Mucosa of descending colon (tissue), 3 donors: Measurements from ENCODE around the gene CDC25A. TPM values are rescaled to one million over a fixed set of nuclear protein-coding genes. Genes with fewer than 3 reads are reported as not detected.

Source experiments
- ATAC-seq: fragments of 200-7000 bp; cut with Tn5 transposase; one replicate; pipeline ENCODE4 v1.9.1; 2020; ENCODE audit warnings: mild to moderate bottlenecking, moderate library complexity
- DNase-seq, 3 donors: peaks; one replicate each; pipeline ENCODE4 v3.0.0-alpha.2; 2020
- H3K36me3 ChIP-seq: fragments of 200-600 bp; one replicate; pipeline ENCODE4 v1.8.0; 2021; ENCODE audit warnings: low read depth, mild to moderate bottlenecking
- H3K4me1 ChIP-seq: fragments of 200-600 bp; one replicate; pipeline ENCODE4 v1.8.0; 2021; ENCODE audit warnings: low read depth, mild to moderate bottlenecking
- H3K4me3 ChIP-seq: fragments of 200-600 bp; one replicate; pipeline ENCODE4 v1.8.0; 2021; ENCODE audit warnings: mild to moderate bottlenecking
- H3K9me3 ChIP-seq: fragments of 200-600 bp; one replicate; pipeline ENCODE4 v1.8.0; 2021; ENCODE audit warnings: mild to moderate bottlenecking
- intact Hi-C, 2 donors: fragments of 100-400 bp; cut with DNase I in 1 of 2; cut with micrococcal nuclease in 1 of 2; formaldehyde crosslinking; loops; one replicate each; pipeline versions ENCODE4 v1.11.0 to v1.11.1; 2022; cut with DNase I, micrococcal nuclease
- total RNA-seq, 3 donors: library from RNA; stranded (reverse); fragmentation: NEBNext Ultra II Directional in 2 of 3; extraction: Animal tissue kit (Norgen Biotek cat#: 25700) in 2 of 3; gene quantifications; one replicate each; pipeline versions ENCODE4 v1.2.1 to v1.2.4, GENCODE V29; 2021 to 2023
- TF ChIP-seq, protein P1 (sequence below): fragments of 200-600 bp; IDR thresholded peaks from one replicate; pipeline ENCODE4 v1.8.0; 2022; ENCODE audit warnings: antibody characterized with exemption, mild to moderate bottlenecking
- donor health status: DM: no; HTN: no; CAD: no; lungs with moderate emphysema.
- donor health status: DM: no; HTN: no; CAD: no.
- donor health status: DM: no; HTN: yes; CAD: no.

The CDC25A gene
- total RNA-seq, 3 donors from 2014 or later, result 3.4 to 6.9 (median 4.3) TPM

DNA sequence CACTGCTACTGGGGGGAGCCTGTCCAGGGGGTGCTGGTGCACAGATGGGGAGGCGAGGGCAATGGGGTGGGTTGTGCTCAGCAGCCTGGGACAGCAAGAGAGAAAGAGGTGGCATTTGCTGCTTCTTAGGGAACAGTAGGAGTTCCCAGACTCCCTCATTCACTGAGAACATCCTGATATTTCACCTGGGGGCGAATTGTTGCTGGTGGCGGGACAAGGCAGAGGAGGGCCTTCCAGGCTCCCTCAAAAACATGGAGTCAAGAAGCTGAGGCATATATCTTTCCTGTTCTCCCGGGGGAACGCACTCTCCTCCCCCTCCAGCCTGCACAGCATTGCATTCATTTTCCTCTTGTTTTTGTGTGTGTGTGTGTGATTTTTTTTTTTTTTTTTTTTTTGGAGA lies 65.7 kb downstream of the CDC25A start:
- no peak overlapping the region for H3K4me3 ChIP-seq
- DNase-seq (no peak), ATAC-seq (no peak)
- TF ChIP-seq, protein P1, sequence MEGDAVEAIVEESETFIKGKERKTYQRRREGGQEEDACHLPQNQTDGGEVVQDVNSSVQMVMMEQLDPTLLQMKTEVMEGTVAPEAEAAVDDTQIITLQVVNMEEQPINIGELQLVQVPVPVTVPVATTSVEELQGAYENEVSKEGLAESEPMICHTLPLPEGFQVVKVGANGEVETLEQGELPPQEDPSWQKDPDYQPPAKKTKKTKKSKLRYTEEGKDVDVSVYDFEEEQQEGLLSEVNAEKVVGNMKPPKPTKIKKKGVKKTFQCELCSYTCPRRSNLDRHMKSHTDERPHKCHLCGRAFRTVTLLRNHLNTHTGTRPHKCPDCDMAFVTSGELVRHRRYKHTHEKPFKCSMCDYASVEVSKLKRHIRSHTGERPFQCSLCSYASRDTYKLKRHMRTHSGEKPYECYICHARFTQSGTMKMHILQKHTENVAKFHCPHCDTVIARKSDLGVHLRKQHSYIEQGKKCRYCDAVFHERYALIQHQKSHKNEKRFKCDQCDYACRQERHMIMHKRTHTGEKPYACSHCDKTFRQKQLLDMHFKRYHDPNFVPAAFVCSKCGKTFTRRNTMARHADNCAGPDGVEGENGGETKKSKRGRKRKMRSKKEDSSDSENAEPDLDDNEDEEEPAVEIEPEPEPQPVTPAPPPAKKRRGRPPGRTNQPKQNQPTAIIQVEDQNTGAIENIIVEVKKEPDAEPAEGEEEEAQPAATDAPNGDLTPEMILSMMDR, result no peak
- H3K4me1 ChIP-seq, result no peaks in the 10 kb centered on the region
- H3K36me3 ChIP-seq, result no peaks in the 10 kb centered on the region
- H3K9me3 ChIP-seq, result no peaks in the 10 kb centered on the region
- intact Hi-C loops, result no loop called here

DNA sequence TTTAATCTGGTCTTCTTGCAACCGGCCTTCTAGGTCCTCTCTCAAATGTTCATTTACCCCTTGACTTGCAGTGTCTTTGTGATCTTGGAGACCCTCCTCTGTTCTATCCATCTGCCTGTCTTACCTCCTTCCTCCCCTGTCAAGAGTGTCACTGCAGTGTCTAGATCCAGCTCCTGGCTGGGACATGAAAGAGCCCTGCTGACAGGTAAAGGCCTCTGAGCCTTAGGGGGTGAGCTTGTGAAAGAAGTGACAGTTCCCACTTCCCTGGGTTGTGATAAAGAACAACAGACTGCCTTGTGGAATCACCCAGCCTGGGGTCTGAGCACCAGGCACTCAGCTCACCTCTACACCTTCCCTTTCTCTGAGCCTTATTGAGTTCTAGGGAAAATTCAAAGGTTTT lies 68.0 kb downstream of the CDC25A start:
- Histone ChIP-seq H3K36me3 (no peaks in the 10 kb centered on the region), H3K4me3 (no peak overlapping the region), H3K9me3 (no peaks in the 10 kb centered on the region), H3K4me1 (no peaks in the 10 kb centered on the region)
- intact Hi-C loops, result no loop called here
- DNase-seq, result no peak
- TF ChIP-seq, protein P1, result no peak
- ATAC-seq, result no peak

DNA sequence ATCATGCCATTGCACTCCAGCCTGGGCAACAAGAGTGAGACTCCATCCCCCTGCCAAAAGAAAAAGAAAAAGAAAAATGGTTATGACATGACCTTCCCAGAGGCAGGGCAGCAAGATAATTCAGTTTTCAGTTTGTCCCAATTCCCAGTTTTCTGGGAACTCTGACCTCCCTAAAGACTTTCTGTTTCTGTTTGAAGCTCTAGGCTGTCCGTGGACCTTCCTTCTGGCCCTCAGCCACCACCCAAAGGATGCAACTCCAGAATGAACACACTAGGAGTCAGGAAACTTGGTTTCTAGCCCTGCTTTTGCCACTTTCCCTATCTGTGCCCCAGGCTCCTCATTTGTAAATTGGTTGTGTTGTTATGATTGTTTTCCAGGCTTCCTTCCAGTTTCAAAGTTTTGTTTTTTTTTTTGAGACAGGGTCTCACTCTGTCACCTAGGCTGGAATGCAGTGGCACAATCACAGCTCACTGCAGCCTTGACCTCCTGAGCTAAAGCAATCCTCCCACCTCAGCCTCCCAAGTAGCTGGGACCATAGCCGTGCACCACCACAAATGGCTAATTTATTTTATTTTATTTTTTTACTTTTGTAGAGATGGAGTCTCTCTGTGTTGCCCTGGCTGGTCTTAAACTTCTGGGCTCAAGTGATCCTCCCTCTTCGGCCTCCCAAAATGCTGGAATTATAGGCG lies 68.6 kb downstream of the CDC25A start:
- Histone ChIP-seq H3K36me3 (no peaks in the 10 kb centered on the region), H3K9me3 (no peaks in the 10 kb centered on the region), H3K4me3 (no peak overlapping the region), H3K4me1 (no peaks in the 10 kb centered on the region)
- ATAC-seq (peak; percentile 39), DNase-seq (peak in 2 of 3 donors; percentile 29 to 39)
- intact Hi-C loops, result no loop called here
- TF ChIP-seq, protein P1, result no peak

DNA sequence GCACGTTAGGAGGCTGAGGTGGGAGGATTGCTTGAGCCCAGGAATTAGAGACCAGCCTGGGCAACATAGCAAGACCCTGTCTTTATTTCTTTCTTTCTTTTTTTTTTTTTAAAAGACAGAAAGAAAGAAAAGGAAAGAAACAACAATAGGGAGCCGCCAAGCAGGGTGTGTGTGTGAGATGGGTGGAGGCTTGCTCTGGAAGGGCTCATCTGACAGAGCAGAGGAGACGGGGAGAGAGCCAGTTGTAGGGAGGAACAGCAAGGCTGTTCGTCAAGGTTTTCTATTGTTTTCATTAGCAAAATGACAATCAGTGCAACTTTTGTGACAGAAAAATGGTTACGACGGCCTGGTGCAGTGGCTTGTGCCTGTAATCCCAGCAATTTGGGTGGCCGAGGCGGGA lies 69.3 kb downstream of the CDC25A start:
- H3K9me3 ChIP-seq, result no peaks in the 10 kb centered on the region

DNA sequence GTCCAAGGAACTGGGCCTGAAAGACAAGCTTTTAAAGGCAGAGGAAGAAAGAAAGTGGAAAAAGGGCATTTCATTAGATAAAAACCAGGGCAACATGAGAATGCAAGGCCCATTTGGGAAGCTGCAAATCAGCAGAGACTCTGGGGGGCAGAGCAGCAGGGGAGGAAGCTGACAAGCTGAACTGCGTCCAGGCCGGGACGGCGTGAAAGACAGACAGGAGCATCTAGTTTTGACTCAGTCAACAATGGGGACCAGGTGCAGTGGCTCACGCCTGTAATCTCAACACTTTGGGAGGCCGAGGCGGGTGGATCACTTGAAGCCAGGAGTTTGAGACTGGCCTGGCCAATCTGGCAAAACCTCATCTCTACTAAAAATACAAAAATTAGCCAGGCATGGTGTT lies 69.9 kb downstream of the CDC25A start:
- Histone ChIP-seq H3K36me3 (no peaks in the 10 kb centered on the region), H3K9me3 (no peaks in the 10 kb centered on the region), H3K4me3 (no peak overlapping the region), H3K4me1 (no peaks in the 10 kb centered on the region)
- ATAC-seq (no peak), DNase-seq (no peak)
- TF ChIP-seq, protein P1, result no peak
- intact Hi-C loops, result no loop called here

More for the DNA sequence above, 69.3 kb downstream of the CDC25A start:
- ATAC-seq (no peak), DNase-seq (no peak)
- H3K36me3 ChIP-seq, result no peaks in the 10 kb centered on the region
- intact Hi-C loops, result no loop called here
- H3K4me1 ChIP-seq, result no peaks in the 10 kb centered on the region
- TF ChIP-seq, protein P1, result no peak
- no peak overlapping the region for H3K4me3 ChIP-seq
